SK-N-SH (cell line): ENCODE results near the gene PRKN.

ENCODE experiments used
- CTCF ChIP-seq: fragments of 200-600 bp; sonication (generic); IDR thresholded peaks from 2 replicates; pipeline ENCODE4 v1.6.1; 2017; ENCODE audit warnings: antibody characterized with exemption, mild to moderate bottlenecking, moderate library complexity
- EP300 ChIP-seq, 2 experiments: IDR thresholded peaks; 2 replicates each; pipeline versions ENCODE4 v1.4.0 to v1.6.1; 2012; ENCODE audit warnings: borderline replicate concordance in 1 of 2, low read depth in 1 of 2, low read length in 1 of 2
- FOSL2 ChIP-seq: IDR thresholded peaks from 2 replicates; pipeline ENCODE4 v1.4.0; 2012; ENCODE audit warnings: low read depth, mild to moderate bottlenecking, moderate library complexity, borderline replicate concordance
- FOXJ3 ChIP-seq: sonication (generic); formaldehyde crosslinking; IDR thresholded peaks from 2 replicates; pipeline ENCODE4 v1.5.1; 2020; ENCODE audit warnings: mild to moderate bottlenecking, missing genetic modification reagents
- MAX ChIP-seq: IDR thresholded peaks from 2 replicates; pipeline ENCODE4 v1.4.0; 2012; ENCODE audit warnings: low read depth
- RAD21 ChIP-seq: IDR thresholded peaks from 2 replicates; pipeline ENCODE4 v1.6.1; 2012; ENCODE audit warnings: mild to moderate bottlenecking, low read length
- YY1 ChIP-seq: IDR thresholded peaks from 2 replicates; pipeline ENCODE4 v1.4.0; 2012; ENCODE audit warnings: low read depth, mild to moderate bottlenecking

- TF ChIP-seq FOSL2 (no peak), CTCF (no peak), EP300 (IDR thresholded peaks at IDR 0.05; ENCODE audit: borderline replicate concordance in 1 of 2, low read depth in 1 of 2, low read length in 1 of 2) (no peak), RAD21 (no peak), FOXJ3 (CRISPR knock-in tag) (no peak), YY1 (no peak), MAX (no peak)
Observed at GRCh38 chr6:161449521-161449920, 1278.0 kb downstream of the PRKN start.
